GM12874 (cell line): ENCODE results near the gene SPIRE2.

ENCODE experiments used
- TF ChIP-seq, protein P1 (sequence below): IDR thresholded peaks from 2 replicates; pipeline ENCODE4 v1.5.1; 2011; ENCODE audit warnings: low read depth, mild to moderate bottlenecking, control low read depth, low read length, moderate library complexity; ENCODE audit not compliant: insufficient read depth

SPIRE2 gene

DNA sequence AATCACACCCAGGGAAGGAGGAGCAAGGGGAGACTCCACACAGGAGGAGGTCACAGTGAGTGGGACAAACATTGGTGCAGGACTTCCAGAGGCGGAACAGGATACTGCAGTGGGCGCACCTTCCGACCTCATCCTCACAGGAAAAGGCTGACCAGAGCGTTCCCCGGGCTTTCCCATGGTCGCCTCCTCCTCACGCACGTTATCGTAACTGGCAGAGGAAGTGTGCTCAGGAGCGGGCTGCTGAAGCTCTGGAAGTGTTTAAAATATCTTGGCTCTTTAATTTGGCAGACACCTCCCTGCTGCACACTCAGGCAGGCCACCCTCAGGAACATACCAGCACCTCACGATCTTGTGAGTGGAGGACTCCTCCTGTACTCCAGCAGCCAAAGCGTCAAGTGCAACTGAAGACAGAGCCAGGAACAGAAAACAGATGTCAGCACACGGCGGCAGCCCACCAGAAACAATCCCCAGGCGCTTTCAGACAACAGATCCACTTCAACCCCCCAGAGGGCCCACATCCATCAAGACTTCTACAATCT is 29.4 kb upstream of the SPIRE2 start:
- TF ChIP-seq, protein P1, sequence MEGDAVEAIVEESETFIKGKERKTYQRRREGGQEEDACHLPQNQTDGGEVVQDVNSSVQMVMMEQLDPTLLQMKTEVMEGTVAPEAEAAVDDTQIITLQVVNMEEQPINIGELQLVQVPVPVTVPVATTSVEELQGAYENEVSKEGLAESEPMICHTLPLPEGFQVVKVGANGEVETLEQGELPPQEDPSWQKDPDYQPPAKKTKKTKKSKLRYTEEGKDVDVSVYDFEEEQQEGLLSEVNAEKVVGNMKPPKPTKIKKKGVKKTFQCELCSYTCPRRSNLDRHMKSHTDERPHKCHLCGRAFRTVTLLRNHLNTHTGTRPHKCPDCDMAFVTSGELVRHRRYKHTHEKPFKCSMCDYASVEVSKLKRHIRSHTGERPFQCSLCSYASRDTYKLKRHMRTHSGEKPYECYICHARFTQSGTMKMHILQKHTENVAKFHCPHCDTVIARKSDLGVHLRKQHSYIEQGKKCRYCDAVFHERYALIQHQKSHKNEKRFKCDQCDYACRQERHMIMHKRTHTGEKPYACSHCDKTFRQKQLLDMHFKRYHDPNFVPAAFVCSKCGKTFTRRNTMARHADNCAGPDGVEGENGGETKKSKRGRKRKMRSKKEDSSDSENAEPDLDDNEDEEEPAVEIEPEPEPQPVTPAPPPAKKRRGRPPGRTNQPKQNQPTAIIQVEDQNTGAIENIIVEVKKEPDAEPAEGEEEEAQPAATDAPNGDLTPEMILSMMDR, result no peak

DNA sequence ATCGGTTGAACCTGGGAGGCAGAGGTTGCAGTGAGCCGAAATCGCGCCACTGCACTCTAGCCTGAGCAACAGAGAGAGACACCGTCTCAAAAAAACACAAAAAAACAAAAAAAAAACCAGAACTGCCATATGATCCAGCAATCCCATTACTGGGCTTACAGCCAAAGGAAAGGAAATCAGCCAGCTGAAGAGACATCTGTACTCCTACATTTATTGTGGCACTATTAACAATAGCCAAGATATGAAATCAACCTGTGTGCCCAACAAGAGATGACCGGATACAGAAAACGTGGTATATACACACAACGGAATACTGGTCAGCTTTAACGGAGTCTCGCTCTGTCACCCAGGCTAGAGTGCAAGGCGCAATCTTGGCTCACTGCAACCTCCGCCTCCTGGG is 26.5 kb upstream of the SPIRE2 start:
- TF ChIP-seq, protein P1, result no peak

DNA sequence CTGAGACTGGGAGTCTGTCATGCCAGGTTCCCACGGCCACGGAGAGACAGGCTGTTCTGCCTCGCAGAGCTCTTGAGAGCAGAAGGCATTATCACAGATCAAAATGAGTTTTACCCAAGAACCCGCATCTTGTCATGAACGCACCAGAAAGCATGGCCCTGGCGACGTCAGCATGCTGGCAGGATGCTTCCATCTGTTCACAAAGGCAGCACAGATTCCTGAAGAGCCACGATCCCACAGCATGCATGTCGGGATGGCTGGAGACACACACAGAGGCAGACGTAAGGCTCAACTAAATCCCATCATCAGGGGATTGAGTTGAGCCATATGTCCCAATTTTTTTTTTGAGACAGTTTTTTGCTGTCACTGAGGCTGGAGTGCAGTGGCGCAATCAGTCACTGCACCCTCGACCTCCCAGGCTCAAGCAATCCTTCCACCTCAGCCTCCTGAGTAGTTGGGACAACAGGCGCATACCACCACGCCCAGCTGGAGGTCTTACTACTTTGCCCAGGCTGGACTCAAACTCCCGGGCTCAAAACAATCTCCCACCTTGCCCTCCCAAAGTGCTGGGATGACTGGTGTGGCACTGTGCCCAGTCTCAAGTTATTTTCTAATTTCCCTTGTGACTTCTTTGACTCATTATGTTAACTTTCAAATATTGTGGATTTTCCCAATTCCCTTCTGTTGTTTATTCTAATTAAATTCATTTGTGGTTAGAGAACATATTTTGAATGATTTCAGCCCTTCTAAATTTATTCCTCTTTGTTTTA is 23.0 kb upstream of the SPIRE2 start:
- TF ChIP-seq, protein P1, result no peak

DNA sequence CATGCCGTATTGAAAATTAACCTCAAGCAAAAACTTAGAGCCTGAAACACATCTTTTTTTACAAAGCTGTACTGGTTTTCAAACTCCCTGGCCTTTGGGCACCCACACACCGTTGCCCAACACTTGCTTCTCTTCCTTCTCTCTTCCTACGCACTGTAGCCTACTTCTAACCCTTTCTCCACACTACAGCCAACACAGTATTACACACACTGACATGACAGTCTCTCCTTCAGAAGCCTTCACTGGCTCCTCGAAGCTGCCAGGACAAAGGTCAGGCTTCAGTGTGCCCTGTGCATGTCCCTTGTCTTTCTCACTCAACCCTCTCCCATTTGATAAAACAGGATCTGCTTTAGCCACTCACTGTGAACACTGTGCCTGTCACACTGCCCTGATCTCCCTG is 19.8 kb upstream of the SPIRE2 start:
- TF ChIP-seq, protein P1, result no peak

DNA sequence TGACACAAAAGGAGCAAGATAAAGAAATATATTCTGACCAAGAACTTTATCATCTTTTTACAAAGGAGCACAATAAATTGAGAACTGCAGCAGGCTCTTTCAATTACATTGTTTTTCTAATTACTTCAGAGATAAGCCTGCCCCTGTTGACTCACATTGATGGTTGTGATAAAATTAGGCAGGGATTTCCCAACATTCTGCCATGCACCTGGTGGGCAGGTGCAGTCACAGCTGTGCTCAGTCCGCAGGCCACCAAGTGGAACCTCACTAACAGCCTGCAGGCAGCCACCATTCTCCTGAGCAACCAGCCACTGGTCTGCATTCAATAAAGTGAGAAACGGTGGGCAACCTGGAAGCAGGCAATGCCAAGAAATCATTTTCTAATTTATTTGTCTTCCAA is 17.0 kb upstream of the SPIRE2 start:
- TF ChIP-seq, protein P1, result no peak

DNA sequence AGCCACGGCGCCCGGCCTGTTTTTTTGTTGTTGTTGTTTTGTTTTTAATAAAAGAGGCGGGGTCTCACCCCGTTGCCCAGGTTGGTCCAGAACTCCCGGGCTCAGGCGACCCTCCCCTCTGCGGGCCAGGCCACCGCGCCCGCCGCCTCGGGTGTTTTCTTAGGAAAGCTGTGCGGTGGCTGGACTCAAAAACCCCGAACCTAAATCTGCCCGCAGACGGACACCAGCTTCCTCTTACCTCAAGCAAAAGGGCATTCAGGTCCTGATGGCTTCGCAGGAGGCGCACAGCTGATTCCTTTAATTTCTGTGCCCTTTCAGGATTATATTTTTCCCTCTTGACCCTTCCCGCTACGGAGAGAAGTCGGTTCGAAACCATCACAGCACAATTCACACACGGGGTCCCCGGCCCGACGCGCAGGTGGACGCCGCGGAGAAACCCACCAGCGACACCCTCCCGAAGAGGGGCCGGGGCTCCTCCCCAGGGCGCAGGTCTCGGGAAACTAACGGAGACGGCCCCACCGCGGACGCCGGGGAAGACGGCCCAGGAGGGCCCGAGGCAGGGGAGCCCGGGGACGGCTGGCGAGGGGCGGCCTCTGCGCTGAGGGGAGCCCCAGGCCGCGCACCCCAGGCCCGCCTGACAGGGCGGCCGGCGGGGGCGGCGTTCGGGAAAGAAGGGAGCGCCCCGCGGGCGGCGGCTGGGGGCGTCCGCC is 12.5 kb upstream of the SPIRE2 start:
- TF ChIP-seq, protein P1, result no peak

DNA sequence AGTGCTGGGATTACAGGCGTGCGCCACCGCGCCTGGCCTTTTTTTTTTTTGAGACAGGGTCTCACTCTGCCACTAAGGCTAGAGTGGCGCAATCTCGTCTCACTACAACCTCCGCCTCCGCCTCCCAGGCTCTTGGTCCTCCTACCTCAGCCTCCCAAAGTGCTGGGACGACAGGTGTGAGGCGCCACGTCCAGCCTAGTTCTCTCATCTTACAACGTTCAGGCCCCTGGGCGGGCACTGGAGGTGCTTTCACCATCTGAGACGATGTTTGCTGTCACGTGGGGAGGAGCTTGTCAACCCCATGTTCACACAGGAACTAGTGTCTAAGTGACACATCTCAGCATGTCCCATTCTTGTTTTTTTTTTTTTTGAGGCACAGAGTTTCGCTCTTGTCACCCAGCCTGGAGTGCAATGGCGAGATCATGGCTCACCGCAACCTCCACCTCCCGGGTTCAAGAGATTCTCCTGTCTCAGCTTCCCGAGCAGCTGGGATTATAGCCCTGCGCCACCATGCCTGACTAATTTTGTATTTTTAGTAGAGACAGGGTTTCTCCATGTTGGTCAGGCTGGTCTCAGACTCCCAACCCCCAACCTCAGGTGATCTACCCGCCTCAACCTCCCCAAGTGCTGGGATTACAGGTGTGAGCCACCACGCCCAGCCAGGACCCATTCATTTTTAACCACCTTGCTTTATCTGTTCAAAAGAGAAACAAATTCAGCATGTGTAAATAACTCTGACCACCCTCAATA is 6.7 kb upstream of the SPIRE2 start:
- TF ChIP-seq, protein P1, result no peak
